Measurements from ENCODE around the gene CDC42SE2. TPM values are rescaled to one million over a fixed set of nuclear protein-coding genes. Genes with fewer than 3 reads are reported as not detected.

Gene CDC42SE2
- total RNA-seq, 2 experiments from 2014 or later, result 145 TPM

DNA sequence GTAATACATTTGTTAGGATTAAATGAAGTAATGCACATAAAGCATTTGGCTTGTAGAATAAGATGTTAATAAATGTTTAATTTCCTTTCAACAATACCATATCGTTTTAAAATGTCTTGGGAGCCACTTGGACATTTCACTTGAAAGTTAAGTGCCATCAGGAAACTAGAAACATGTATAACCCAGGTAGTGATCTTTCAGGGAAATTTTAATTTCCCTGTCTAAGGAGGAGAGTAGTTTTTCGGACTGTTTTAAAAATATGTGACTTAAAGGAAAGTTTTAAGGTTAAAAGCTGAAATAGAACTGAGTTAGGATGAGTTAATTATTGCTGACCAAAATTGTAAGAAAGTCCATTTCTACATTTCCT, 18.0 kb downstream of the CDC42SE2 start:
- Mint-ChIP-seq H3K9me3 (peaks cover 2% of the 10 kb centered on the region), H3K4me3 (peak overlapping the region; percentile 77), H3K36me3 (ENCODE audit: low read depth) (peaks cover 71% of the 10 kb centered on the region), H3K4me1 (peaks cover 89% of the 10 kb centered on the region), H3K27me3 (no peaks in the 10 kb centered on the region), H3K27ac (peak overlapping the region; percentile 96)
- DNase-seq, result no peak
- CTCF ChIA-PET, result interaction anchor here (1.1 to 1.8 kb wide), 2 partner anchors 11 to 37 kb away, joined by 3 to 10 read pairs; no protein-coding TSS in a partner anchor
- POLR2A ChIA-PET, result no interaction called here

DNA sequence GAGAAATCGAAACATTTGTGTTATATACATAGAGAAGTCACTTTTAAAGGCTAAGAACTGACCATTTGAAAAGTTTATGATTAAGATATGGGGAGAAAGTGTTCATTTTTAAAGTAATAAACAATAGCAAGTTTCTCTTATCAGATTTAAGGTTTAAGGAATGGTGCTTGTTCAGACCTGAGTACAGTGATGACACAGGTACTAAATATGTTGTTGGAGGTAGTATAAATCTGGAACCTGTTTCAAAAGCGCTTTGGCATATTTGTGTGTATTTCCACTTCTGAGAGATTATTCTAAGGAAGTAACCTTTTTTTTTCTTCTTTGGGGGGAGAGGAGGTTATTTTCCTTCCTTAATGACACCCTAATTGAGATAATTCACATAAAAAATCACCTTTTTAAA, 18.4 kb downstream of the CDC42SE2 start:
- peaks cover 2% of the 10 kb centered on the region for H3K9me3 Mint-ChIP-seq
- H3K27me3 Mint-ChIP-seq, result no peaks in the 10 kb centered on the region
- ChIA-PET POLR2A (no interaction called here), CTCF (interaction anchor here (0.6 kb wide), 1 partner anchor 207 kb away, joined by 3 read pairs; no protein-coding TSS in a partner anchor)
- peak overlapping the region; percentile 96 for H3K27ac Mint-ChIP-seq
- peak overlapping the region; percentile 77 for H3K4me3 Mint-ChIP-seq
- peaks cover 70% of the 10 kb centered on the region for H3K36me3 Mint-ChIP-seq (ENCODE audit: low read depth)
- H3K4me1 Mint-ChIP-seq, result peaks cover 87% of the 10 kb centered on the region
- no peak for DNase-seq

GRCh38 chr5:131285703-131286399, 22.0 kb downstream of the CDC42SE2 start:
- ChIA-PET CTCF (interaction anchor here (0.6 to 2.3 kb wide), 16 partner anchors 8 to 1205 kb away, joined by 3 to 18 read pairs (median 3); partner anchors contain the start of genes CDC42SE2, HINT1 and IRF1), POLR2A (interaction anchor here (0.6 to 1.5 kb wide), 3 partner anchors 21 to 137 kb away, joined by 4 to 12 read pairs (median 5); no protein-coding TSS in a partner anchor)
- H3K4me3 Mint-ChIP-seq, result no peak overlapping the region
- H3K36me3 Mint-ChIP-seq (ENCODE audit: low read depth), result peaks cover 66% of the 10 kb centered on the region
- DNase-seq, result no peak
- H3K27ac Mint-ChIP-seq, result peak overlapping the region; percentile 51
- H3K9me3 Mint-ChIP-seq, result no peaks in the 10 kb centered on the region
- peaks cover 85% of the 10 kb centered on the region for H3K4me1 Mint-ChIP-seq
- no peaks in the 10 kb centered on the region for H3K27me3 Mint-ChIP-seq

GRCh38 chr5:131286400-131286715, 22.5 kb downstream of the CDC42SE2 start:
- H3K9me3 Mint-ChIP-seq, result no peaks in the 10 kb centered on the region
- H3K36me3 Mint-ChIP-seq (ENCODE audit: low read depth), result peaks cover 63% of the 10 kb centered on the region
- CTCF ChIA-PET, result interaction anchor here (0.7 to 2.3 kb wide), 7 partner anchors 10 to 128 kb away, joined by 3 to 18 read pairs (median 3); partner anchors contain the start of gene CDC42SE2
- H3K4me1 Mint-ChIP-seq, result peaks cover 84% of the 10 kb centered on the region
- no peak for DNase-seq
- no peak overlapping the region for H3K4me3 Mint-ChIP-seq
- no peak overlapping the region for H3K27ac Mint-ChIP-seq
- no peaks in the 10 kb centered on the region for H3K27me3 Mint-ChIP-seq
- POLR2A ChIA-PET, result interaction anchor here (1.5 kb wide), 1 partner anchor 22 kb away, joined by 4 read pairs; no protein-coding TSS in a partner anchor

DNA sequence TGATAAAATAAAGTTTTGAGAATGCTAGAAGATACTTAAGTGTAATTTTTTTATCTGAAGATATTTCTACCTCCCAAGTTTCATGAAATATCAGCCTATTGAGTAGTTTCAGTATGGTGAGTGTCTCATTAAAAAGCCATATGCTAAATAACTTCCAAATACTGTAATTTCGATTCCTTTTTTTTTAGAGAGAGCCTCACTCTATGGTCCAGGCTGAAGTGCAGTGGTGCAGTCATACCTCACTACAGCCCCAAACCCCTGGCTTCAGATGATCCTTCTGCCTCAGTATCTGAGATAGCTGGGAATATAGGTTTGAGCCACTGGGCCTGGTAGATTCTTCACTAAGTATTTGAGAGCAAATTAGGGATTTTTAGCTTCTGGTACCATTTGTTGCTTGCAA, 24.5 kb downstream of the CDC42SE2 start:
- POLR2A ChIA-PET, result no interaction called here
- CTCF ChIA-PET, result interaction anchor here (0.7 kb wide), 1 partner anchor 72 kb away, joined by 3 read pairs; no protein-coding TSS in a partner anchor
- DNase-seq, result no peak
- Mint-ChIP-seq H3K4me3 (peak overlapping the region; percentile 80), H3K27ac (peak overlapping the region; percentile 93), H3K4me1 (peaks cover 75% of the 10 kb centered on the region), H3K9me3 (no peaks in the 10 kb centered on the region), H3K36me3 (ENCODE audit: low read depth) (peaks cover 56% of the 10 kb centered on the region), H3K27me3 (no peaks in the 10 kb centered on the region)

DNA sequence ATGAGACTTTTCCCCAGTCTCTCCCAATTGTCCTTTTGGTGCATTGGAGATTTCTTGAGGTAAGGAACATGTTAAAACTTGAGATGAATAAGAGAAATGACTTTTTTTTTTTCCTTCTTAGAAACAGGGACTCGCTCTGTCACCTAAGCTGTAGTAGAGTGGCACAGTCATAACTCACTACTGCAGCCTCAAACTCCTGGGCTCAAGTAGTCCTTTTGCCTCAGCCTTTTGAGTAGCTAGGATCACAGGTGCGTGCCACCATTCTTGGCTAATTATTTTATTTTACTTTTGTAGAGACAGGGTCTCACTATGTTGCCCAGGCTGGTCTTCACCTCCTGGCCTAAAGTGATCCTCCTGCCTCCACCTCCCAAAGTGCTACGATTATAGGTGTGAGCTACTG, 25.9 kb downstream of the CDC42SE2 start:
- Mint-ChIP-seq H3K9me3 (no peaks in the 10 kb centered on the region), H3K36me3 (ENCODE audit: low read depth) (peaks cover 60% of the 10 kb centered on the region), H3K4me3 (peak overlapping the region; percentile 80), H3K4me1 (peaks cover 76% of the 10 kb centered on the region), H3K27me3 (no peaks in the 10 kb centered on the region), H3K27ac (peak overlapping the region; percentile 93)
- CTCF ChIA-PET, result interaction anchor here (0.6 to 1.5 kb wide), 7 partner anchors 9 to 1518 kb away, joined by 3 to 5 read pairs (median 3); no protein-coding TSS in a partner anchor
- no peak for DNase-seq
- POLR2A ChIA-PET, result interaction anchor here (0.6 to 1.4 kb wide), 6 partner anchors 8 to 137 kb away, joined by 3 to 8 read pairs (median 4); partner anchors contain the start of gene CDC42SE2

- CTCF ChIA-PET, result interaction anchor here (0.7 kb wide), 1 partner anchor 9 kb away, joined by 3 read pairs; no protein-coding TSS in a partner anchor
- POLR2A ChIA-PET, result no interaction called here
- peaks cover 54% of the 10 kb centered on the region for H3K36me3 Mint-ChIP-seq (ENCODE audit: low read depth)
- no peaks in the 10 kb centered on the region for H3K9me3 Mint-ChIP-seq
- H3K27me3 Mint-ChIP-seq, result no peaks in the 10 kb centered on the region
- DNase-seq, result peak; percentile 30
- peaks cover 72% of the 10 kb centered on the region for H3K4me1 Mint-ChIP-seq
- H3K4me3 Mint-ChIP-seq, result no peak overlapping the region
- H3K27ac Mint-ChIP-seq, result peak overlapping the region; percentile 74
Measured at GRCh38 chr5:131296213-131296672, 32.4 kb downstream of the CDC42SE2 start.

- ChIA-PET POLR2A (no interaction called here), CTCF (interaction anchor here (0.8 kb wide), 1 partner anchor 12 kb away, joined by 3 read pairs; no protein-coding TSS in a partner anchor)
- H3K36me3 Mint-ChIP-seq (ENCODE audit: low read depth), result peaks cover 53% of the 10 kb centered on the region
- no peak for DNase-seq
- H3K4me1 Mint-ChIP-seq, result peaks cover 71% of the 10 kb centered on the region
- no peak overlapping the region for H3K4me3 Mint-ChIP-seq
- H3K9me3 Mint-ChIP-seq, result no peaks in the 10 kb centered on the region
- H3K27me3 Mint-ChIP-seq, result no peaks in the 10 kb centered on the region
- H3K27ac Mint-ChIP-seq, result no peak overlapping the region
Measured at GRCh38 chr5:131297886-131298285, 34.0 kb downstream of the CDC42SE2 start.

- no peak for DNase-seq
- Mint-ChIP-seq H3K27ac (no peak overlapping the region), H3K27me3 (no peaks in the 10 kb centered on the region), H3K4me3 (no peak overlapping the region), H3K36me3 (ENCODE audit: low read depth) (peaks cover 53% of the 10 kb centered on the region), H3K4me1 (peaks cover 70% of the 10 kb centered on the region), H3K9me3 (no peaks in the 10 kb centered on the region)
- ChIA-PET POLR2A (no interaction called here), CTCF (interaction anchor here (1.1 kb wide), 1 partner anchor 83 kb away, joined by 3 read pairs; no protein-coding TSS in a partner anchor)
Measured at GRCh38 chr5:131299465-131299864, 35.6 kb downstream of the CDC42SE2 start.

- POLR2A ChIA-PET, result no interaction called here
- H3K27ac Mint-ChIP-seq, result no peak overlapping the region
- no peaks in the 10 kb centered on the region for H3K27me3 Mint-ChIP-seq
- peaks cover 60% of the 10 kb centered on the region for H3K36me3 Mint-ChIP-seq (ENCODE audit: low read depth)
- H3K4me3 Mint-ChIP-seq, result no peak overlapping the region
- peaks cover 62% of the 10 kb centered on the region for H3K4me1 Mint-ChIP-seq
- no peak for DNase-seq
- CTCF ChIA-PET, result interaction anchor here (0.5 kb wide), 1 partner anchor 48 kb away, joined by 3 read pairs; no protein-coding TSS in a partner anchor
- H3K9me3 Mint-ChIP-seq, result peaks cover 8% of the 10 kb centered on the region
Measured at GRCh38 chr5:131302506-131302905, 38.7 kb downstream of the CDC42SE2 start.

DNA sequence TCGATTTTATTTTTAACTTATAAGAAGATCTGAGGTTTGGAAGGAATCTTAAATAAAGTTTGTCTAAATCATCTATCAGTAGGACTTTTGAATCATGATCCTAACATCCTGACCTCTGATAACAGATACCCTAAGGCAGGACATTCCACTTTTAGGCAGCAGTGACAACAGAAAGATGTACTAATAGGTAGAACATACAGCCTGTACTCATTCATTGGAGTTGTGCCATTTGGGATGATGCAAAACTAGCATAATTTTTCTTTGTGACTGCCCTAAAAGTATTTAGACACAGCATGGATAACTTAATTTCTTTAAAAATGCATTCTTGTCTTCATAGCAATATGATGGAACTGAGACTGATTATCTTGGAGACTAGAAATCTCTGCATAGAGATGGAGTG, 39.7 kb downstream of the CDC42SE2 start:
- H3K9me3 Mint-ChIP-seq, result peaks cover 12% of the 10 kb centered on the region
- no peak overlapping the region for H3K4me3 Mint-ChIP-seq
- no peaks in the 10 kb centered on the region for H3K27me3 Mint-ChIP-seq
- H3K36me3 Mint-ChIP-seq (ENCODE audit: low read depth), result peaks cover 60% of the 10 kb centered on the region
- CTCF ChIA-PET, result no interaction called here
- H3K27ac Mint-ChIP-seq, result no peak overlapping the region
- H3K4me1 Mint-ChIP-seq, result peaks cover 60% of the 10 kb centered on the region
- no peak for DNase-seq
- POLR2A ChIA-PET, result no interaction called here

- H3K4me1 Mint-ChIP-seq, result peaks cover 51% of the 10 kb centered on the region
- H3K36me3 Mint-ChIP-seq (ENCODE audit: low read depth), result peaks cover 52% of the 10 kb centered on the region
- CTCF ChIA-PET, result no interaction called here
- no peak overlapping the region for H3K4me3 Mint-ChIP-seq
- no peaks in the 10 kb centered on the region for H3K27me3 Mint-ChIP-seq
- H3K27ac Mint-ChIP-seq, result no peak overlapping the region
- DNase-seq, result no peak
- POLR2A ChIA-PET, result no interaction called here
- H3K9me3 Mint-ChIP-seq, result peaks cover 12% of the 10 kb centered on the region
Measured at GRCh38 chr5:131304414-131304813, 40.6 kb downstream of the CDC42SE2 start.

DNA sequence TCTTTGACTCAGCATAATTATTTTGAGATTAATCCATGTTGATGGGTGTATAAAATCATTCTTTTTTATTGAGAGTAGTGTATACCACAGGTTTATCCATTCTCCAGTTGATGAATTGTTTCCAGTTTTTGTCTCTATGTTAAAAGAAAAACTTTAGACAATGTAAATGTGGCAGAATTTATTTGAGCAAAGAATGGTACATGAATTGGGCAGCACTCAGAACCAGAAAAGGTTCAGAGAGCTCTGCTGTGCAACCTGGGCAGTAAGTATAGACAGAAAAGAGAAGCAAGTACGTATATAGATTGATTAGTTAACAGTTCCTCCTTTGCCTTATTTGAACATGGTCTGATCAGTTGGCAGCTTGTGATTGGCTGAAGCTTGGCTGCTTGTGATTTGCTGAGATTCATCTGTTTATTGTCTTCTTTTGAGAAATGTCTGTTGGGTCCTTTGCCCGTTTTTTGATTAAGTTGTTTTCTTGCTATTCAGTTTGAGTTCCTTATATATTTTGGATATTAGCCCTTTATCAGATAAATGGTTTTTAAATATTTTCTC, 41.4 kb downstream of the CDC42SE2 start:
- H3K27ac Mint-ChIP-seq, result peak overlapping the region; percentile 19
- H3K27me3 Mint-ChIP-seq, result no peaks in the 10 kb centered on the region
- ChIA-PET CTCF (interaction anchor here (0.9 to 1.1 kb wide), 2 partner anchors 25 to 81 kb away, joined by 3 read pairs; no protein-coding TSS in a partner anchor), POLR2A (no interaction called here)
- no peak for DNase-seq
- H3K9me3 Mint-ChIP-seq, result peaks cover 12% of the 10 kb centered on the region
- no peak overlapping the region for H3K4me3 Mint-ChIP-seq
- H3K36me3 Mint-ChIP-seq (ENCODE audit: low read depth), result peaks cover 47% of the 10 kb centered on the region
- H3K4me1 Mint-ChIP-seq, result peaks cover 48% of the 10 kb centered on the region

Measured in activated CD4-positive, alpha-beta T cell treated with anti-CD3 and anti-CD28 coated beads, Interleukin-2, amount 10 ng/mL, durations not matched to agents 7 days and 5 days (primary cell).